Measurements from ENCODE around the gene MCHR2.
"Not testable (repeated sequence)": the region's sequence is repeated elsewhere in the genome, so short reads cannot be mapped to it uniquely, and the experiment has no call there.

MCHR2 gene, protein sequence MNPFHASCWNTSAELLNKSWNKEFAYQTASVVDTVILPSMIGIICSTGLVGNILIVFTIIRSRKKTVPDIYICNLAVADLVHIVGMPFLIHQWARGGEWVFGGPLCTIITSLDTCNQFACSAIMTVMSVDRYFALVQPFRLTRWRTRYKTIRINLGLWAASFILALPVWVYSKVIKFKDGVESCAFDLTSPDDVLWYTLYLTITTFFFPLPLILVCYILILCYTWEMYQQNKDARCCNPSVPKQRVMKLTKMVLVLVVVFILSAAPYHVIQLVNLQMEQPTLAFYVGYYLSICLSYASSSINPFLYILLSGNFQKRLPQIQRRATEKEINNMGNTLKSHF

DNA sequence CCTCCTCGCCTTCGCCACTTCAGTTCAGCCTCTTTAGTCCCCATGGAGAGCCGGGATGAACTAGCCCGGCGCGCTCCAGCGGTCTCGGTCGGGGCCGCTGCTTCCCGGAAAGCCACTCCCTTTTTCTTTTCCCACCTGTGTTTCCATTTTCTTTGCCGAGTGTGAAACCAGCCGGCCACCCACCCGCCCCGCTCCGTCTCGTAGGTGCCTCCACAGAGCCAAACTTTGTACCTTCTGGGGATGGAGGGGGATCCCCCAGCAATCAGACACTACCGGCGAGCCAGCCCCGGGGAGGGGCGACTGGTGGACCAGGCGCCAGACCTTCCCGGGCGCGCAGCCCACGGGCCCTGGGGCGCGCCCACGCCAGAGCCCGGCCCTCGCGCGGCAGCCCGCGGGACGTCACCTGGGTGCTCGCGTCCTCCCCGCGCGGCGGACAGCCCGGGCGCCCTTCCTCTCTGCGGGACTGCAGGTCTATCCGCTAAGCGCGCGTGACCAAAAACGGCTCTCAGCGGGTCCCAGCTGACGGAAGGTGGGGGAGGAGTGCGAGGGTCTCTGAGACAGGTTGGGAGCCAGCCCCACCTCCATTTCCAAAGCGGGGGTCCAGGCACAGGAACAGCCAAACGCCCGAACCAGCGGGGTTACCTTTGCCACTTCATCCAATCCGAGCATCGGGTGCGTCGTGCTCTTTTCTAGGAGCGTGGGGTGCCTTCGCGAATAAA, at the start of gene MCHR2:
Gene MCHR2 (minus strand): TSS at position 691 of the 719 bp plus-strand sequence. CDS start 38,076 bp downstream, outside the sequence.
- DNase-seq (ENCODE audit: low read depth in 2 of 2, low spot score in 1 of 2): no peak

DNA sequence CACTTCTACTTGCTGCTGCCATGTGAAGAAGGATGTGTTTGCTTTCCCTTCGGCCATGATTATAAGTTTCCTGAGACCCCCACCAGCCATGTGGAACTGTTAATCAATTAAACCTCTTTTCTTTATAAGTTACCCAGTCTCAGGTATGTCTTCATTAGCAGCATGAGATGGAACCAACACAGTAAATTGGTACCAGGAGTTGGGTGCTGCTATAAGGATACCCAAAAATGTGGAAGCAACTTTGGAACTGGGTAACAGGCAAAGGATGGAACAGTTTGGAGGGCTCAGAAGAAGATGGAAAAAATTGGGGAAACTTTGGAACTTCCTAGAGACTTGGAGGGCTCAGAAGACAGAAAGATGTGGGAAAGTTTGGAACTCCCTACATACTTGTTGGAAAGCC, 44.5 kb upstream of the MCHR2 start:
- not testable (repeated sequence) for DNase-seq (ENCODE audit: low read depth in 2 of 2, low spot score in 1 of 2)

DNA sequence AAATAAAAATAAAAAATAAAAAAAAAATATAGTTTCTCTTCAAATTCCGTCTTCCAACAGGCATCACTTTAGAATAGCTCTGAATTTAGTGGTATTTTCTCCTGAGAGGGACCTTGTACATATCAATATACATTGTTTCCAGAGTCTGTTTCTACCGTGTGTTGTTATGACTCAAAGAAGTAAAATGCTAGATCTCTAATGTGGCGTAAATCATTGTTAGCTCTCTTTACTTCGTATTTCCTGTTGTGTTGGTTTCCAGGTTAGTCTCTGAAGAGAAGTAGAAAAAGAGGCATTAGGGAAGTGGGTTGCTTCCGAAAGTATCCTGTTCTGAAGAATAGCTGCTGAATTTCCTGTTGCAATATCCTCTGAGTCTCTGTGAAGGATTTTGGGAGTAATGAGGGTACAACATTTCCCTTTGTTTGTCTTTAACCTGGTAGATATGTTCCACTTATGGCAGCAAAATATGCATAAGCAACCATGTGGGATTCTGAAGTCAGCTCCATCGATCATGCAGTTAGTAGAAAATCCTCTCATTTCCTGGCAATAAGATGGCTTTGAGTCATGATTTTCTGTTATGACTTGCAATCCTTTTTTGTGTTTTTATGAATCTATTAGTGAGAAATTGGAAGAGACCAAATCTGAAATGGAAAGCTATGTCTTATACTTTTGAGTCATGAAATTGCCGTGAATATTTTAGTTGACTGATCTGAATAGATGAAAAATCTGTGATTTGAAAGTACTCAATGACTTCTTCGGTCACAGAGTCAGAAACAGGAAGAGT, 42.0 kb upstream of the MCHR2 start:
- no peak for DNase-seq (ENCODE audit: low read depth in 2 of 2, low spot score in 1 of 2)

- DNase-seq (ENCODE audit: low read depth in 2 of 2, low spot score in 1 of 2): no peak
Measured at GRCh38 chr6:100023798-100024197, 29.8 kb upstream of the MCHR2 start.

DNA sequence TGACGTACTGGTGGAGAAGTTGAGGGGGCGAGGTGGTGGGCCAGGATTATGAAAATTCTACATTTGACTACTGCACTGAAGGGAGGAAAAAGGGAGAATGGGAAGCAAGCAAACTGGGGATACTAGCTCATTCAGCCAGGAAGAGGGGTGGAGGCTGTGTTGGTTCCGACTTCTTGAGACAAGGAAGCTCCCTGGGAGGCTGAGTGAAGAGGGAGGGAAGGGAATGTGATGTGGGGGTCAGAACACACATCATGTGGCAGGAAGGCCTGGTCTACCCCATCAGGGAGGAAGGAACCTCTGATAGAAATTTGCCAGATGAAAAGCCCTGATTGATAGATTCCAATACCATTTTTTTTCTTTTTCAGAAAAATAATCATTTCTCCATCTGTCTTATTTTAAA, 28.8 kb upstream of the MCHR2 start:
- DNase-seq (ENCODE audit: low read depth in 2 of 2, low spot score in 1 of 2): no peak

DNA sequence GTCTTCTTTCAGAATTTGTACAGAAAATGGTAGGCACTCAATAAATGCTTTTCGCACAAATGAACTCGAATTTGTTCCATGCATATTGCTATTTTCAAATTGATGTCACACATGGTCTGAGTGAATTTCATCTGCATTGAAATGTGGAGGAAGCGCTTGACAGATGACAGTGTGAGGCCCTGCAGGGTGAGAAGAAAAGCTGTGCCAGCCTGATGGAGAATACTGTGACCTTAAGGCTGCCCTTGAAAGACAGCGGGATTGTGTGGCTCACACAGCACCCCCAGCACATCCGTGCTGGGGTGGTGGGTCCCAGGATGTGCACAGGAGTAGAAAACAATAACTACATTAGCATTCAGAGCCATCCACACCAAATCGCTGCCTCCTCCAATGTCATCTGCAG, 14.8 kb upstream of the MCHR2 start:
- no peak for DNase-seq (ENCODE audit: low read depth in 2 of 2, low spot score in 1 of 2)

DNA sequence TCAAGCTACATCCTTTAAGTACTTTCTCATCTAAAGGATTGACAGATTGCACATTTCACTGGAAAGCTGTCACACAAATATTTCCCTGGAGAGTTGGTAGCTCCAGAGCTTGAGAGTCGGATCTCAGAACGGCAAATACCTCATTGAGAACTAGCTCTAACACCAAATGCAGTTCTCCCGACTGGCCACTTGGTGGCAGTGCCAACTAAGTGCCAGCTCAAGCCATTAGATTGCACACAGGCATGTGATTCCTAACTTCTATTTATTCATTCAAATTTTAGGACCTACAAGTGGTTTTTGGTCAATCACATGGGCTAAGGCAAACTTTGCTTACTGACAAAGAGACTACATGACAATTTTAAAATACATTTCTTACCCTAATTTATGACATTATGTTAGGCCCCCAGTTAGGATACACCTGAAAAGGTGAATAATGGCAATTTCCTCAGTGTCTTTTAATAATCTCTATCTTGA, 7.9 kb upstream of the MCHR2 start:
- peak in 1 of 2 donors; percentile 6 for DNase-seq (ENCODE audit: low read depth in 2 of 2, low spot score in 1 of 2)

DNA sequence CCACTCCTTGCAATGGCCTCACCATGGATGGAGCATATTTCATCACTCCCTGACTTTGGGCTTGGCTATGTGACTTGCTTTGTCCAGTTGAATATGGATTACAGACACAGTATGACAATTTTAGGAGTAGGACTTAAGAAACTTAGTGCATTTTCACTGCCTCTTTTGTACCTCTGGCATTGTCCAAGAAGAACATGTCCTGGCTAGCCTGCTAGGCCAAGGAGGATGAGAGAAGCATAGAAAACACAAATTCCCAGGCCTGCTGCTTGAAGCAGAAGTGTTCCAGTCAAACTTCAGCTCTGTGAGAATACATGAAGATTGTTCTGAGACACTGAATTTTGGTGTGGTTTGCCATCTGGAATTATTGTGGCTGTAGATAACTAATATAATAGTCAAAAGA, 3.1 kb upstream of the MCHR2 start:
- DNase-seq (ENCODE audit: low read depth in 2 of 2, low spot score in 1 of 2): no peak

- DNase-seq (ENCODE audit: low read depth in 2 of 2, low spot score in 1 of 2): no peak
Measured at GRCh38 chr6:99995916-99996315, 1.9 kb upstream of the MCHR2 start.

GRCh38 chr6:99993146-99993532, 884 bp downstream of the MCHR2 start:
- no peak for DNase-seq (ENCODE audit: low read depth in 2 of 2, low spot score in 1 of 2)

- no peak for DNase-seq (ENCODE audit: low read depth in 2 of 2, low spot score in 1 of 2)
Measured at GRCh38 chr6:99991955-99992354, 2.1 kb downstream of the MCHR2 start.

DNA sequence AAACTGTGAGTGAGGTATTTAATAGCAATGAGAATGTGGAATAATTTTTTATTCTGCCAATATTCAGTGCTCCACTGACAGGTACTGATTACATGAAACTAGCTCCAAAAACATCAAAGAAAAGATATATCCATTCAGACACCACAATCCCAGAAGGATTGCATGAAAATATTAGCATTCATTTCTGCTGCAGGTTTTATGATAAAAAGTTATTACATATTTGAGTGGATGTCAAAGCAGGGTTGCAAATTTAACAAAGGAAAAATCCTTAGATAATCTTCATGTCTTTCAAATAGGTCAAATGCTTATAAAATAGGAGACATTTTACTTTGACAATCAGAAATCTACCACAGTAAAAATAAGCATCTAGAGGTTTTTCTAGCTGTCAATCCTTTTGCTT, 13.3 kb downstream of the MCHR2 start:
- DNase-seq (ENCODE audit: low read depth in 2 of 2, low spot score in 1 of 2): no peak

DNA sequence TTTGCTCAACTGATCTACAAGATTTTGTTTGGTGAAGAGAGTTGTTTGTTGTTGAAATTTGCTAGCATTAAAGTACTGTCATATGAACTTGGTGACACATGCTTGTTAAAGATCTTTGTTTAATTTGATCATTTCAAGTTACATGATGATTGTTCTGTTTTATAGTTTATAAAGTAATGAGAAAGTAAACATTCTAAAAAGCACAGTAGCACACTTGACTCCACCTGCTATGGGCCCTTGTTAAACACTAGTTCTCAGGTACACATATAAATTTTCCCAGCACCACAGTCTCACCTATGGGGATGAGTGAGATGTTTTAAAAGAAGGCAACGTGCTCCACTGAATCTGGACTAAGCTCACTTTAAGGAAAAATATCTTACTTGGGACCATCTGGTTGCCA, 14.1 kb downstream of the MCHR2 start:
- no peak for DNase-seq (ENCODE audit: low read depth in 2 of 2, low spot score in 1 of 2)

DNA sequence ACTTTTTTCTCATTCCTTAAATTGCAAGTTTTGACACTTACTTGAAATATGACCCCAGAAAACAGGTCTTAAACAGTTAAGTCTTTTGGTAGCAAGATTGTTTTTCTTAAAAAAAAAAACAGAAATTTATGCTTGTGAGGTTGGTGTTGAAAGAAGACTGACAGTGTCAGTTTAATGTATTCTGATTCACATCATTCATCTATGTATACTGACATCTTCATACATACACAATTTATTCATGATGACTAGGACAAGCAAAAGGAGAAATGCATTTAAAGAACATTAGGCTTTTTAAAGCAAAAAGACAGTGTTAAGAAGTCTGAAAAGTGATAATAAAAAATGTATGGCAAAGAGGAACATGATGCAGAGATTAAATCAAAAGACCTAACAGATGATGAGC, 27.0 kb downstream of the MCHR2 start:
- no peak for DNase-seq (ENCODE audit: low read depth in 2 of 2, low spot score in 1 of 2)

- no peak for DNase-seq (ENCODE audit: low read depth in 2 of 2, low spot score in 1 of 2)
Measured at GRCh38 chr6:99960027-99960426, 34.0 kb downstream of the MCHR2 start.

DNA sequence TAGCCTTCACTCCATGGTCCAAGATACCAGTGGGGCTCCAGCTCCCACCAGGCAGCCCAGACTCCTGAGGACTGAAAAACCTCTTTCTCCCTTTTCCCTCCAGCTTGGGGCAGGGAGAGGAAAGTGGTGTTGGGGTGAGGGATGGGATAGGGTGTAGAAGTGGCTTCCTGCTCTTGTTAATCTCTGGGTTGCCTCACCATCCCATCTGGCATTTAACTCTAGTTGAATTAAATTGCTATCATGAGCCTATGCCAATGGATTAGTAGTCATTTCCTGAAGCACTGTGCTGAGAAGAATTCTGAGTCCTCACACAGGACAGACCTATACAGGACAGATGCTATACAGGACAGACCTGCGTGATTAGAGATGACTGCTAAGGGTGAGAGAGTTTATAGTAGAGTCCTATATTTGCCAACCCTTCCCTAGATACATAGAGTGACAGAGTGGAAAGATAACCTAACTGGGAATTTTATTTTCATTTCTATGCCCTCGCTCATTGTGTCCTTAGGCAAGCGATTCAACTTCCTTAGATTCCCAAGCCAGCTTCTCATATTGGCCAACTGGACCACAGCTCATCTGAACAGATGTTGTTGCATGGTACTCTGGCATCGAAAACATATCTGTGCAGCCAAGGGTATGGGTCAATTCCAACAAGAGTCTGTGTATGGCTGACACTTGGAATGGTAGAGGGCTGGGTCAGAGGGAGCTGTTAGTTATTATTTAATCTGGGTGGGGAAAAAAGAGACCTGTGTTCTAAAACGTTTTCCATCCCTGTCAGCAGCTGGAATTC, 42.8 kb downstream of the MCHR2 start:
- DNase-seq (ENCODE audit: low read depth in 2 of 2, low spot score in 1 of 2): no peak

DNA sequence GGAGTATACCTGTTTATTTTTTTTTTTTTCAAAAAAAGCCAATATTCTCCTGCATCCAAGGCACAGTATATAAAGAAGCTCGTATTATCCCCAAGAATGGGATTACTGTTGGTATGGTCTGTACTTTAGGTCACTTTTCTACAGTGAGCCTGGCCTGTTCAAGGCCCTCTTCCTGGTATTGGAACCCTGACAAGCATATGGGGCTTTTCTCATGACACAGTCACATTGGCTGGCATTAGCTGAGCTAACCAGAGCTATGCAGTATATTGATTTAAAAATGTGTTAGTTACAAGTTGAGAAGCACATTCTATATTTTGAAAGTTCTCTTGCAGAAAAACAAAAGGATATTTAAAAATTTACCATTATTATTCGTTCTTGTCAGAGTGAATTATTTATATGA, 48.0 kb downstream of the MCHR2 start:
- no peak for DNase-seq (ENCODE audit: low read depth in 2 of 2, low spot score in 1 of 2)

- DNase-seq (ENCODE audit: low read depth in 2 of 2, low spot score in 1 of 2): no peak
Measured at GRCh38 chr6:99943846-99944245, 50.2 kb downstream of the MCHR2 start.

- DNase-seq (ENCODE audit: low read depth in 2 of 2, low spot score in 1 of 2): no peak
Measured at GRCh38 chr6:99940582-99940981, 53.4 kb downstream of the MCHR2 start.

- no peak for DNase-seq (ENCODE audit: low read depth in 2 of 2, low spot score in 1 of 2)
Measured at GRCh38 chr6:99933129-99933528, 60.9 kb downstream of the MCHR2 start.

GRCh38 chr6:99912657-99913056, 81.4 kb downstream of the MCHR2 start:
- no peak for DNase-seq (ENCODE audit: low read depth in 2 of 2, low spot score in 1 of 2)
